Fibroblast of peridontal ligament (primary cell): Measurements from ENCODE around the gene RAD51B.
"Not testable (repeated sequence)": the region's sequence is repeated elsewhere in the genome, so short reads cannot be mapped to it uniquely, and the experiment has no call there.

Experiments used
- DNase-seq: peaks from one replicate; pipeline ENCODE4 v3.0.0-alpha.2; 2010; ENCODE audit errors: extremely low read depth

Gene RAD51B

DNA sequence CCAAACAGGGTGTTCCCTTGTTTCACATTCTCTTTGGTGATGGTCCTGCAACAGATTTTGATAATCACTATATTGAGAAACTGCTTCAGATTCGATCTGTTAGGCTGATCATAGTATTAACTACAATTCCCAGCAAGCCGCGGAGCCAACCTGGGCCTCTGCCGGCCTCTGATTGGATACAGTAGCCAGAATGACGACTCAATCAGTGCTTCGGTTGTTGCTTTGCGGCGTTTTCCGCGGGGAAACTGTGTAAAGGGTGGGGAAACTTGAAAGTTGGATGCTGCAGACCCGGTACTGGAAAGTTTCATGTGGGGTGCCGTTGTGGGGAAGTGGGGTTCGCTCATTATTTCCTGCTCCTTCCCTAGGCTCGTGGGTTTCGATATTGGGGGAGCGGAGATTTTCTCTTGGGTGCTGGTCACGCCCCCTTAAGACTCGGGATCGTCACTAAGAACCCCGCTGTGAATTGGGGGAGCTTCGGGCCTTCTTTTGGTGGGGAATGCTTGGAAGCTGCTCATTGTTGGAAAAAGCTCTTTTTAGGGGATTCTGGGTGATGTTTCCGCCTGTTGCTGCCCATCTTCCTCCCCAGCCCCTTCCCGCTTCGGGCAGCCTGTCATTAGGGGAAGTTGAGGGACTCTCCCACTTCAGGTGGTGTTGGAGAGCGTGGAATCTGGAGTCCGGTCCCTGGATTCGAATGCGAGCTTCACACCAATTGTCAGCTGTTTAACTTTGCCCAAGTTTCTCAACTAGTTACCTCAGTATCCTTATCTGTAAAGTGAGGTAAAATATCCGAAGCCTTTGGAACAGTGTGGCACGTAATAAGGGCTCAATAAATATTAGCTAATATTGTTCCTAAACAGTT, at the start of gene RAD51B:
RAD51B (plus strand) TSS at position 217 of the 859 bp plus-strand sequence.
- DNase-seq: peak; percentile 88

- DNase-seq: no peak
These were observed 45.7 kb upstream of the RAD51B start for GRCh38 chr14:67773844-67774377.

GRCh38 chr14:67776653-67777322, 42.8 kb upstream of the RAD51B start:
- no peak for DNase-seq

GRCh38 chr14:67778792-67779191, 40.8 kb upstream of the RAD51B start:
- no peak for DNase-seq

DNA sequence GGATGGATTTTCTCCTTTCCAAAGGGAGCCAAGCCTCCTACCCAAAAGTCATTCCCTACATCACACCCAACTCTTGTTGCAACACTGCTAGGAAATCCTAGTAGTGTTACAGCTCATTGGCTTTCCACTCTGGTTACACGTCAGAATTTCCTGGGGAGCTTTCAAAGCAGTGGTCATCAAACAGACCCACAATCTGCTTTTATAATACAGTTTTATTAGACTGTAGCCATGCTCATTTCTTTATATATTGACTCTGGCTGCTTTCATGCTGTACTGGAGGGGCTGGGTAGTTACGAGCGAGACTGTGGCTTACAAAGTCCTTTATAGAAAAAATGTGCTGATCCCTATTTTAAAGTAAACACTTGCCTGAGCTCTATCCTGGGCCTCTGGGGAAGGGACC, 37.5 kb upstream of the RAD51B start:
- no peak for DNase-seq

- no peak for DNase-seq
These were observed 35.2 kb upstream of the RAD51B start for GRCh38 chr14:67784244-67784823.

GRCh38 chr14:67785270-67786109, 34.1 kb upstream of the RAD51B start:
- DNase-seq: no peak

GRCh38 chr14:67787673-67788072, 31.9 kb upstream of the RAD51B start:
- DNase-seq: no peak

DNA sequence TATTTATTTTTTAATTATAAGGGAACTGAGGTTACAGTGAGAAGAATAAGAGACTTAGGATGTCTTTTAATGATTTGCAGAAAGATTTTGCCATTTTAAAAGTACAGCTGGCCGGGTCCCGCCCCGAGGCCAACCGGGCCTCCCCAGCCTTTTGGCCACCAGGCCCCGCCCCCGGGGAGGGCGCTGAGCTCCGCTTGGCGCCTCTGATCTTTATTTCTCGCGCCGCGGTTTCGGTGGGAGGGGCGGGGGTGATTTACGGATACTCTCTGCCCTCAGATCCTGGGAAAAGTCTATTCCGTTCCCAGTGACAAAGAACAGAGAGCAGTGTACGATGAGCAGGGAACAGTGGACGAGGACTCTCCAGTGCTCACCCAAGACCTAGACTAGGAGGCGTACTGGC, 20.8 kb upstream of the RAD51B start:
- DNase-seq: no peak

DNA sequence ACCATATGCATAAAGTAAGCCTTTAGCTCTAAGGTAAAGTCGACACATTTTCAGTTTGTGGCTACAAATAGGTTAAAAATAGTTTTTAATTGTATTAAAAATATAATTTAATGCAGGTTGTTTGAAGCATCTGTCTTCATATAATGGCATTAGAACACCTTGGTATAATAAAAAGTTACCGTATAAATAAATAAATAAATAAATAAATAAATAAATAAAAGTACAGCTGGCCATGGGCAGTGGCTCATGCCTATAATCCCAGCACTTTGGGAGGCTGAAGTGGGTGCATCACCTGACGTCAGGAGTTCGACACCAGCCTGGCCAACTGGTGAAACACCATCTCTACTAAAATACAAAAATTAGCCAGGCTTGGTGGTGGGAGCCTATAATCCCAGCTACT, 18.8 kb upstream of the RAD51B start:
- no peak for DNase-seq

DNA sequence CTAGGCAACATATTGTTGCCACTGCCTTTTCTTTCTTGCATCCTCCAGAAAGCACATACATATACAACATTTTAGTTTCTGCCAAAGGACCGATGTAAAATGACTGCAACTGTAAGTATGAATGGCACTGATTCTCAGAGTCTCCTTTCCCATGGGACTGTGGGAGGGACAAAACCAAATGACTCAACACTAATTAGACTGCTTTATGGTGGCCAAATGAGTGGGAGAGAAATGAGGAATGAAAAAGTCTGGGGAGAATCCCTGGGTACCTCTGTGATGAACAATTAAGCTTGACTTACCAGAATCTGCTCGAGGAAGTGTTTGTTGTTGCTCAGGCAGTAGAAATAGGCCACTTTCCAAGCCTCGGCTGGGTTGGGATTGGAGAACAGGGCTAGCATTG, 13.3 kb upstream of the RAD51B start:
- DNase-seq: peak; percentile 31

DNA sequence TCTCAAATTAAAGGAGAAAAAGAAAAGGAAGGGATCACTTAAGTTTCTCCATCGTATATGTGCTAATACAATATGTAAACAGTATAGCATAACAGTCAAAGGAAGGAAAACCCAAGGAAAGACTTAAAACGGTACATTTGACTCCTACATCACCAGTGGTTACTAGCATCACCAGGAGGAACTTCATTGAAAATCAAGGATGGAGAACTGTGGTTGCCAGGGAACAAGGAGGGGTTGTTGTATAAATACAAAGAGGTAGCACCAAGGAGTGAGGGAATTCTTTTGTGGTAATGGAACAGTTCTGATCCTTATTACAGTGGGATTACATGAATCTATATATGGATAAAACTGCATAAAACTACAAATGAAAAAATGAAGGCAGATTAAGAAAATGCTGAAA, 4.8 kb upstream of the RAD51B start:
- no peak for DNase-seq

DNA sequence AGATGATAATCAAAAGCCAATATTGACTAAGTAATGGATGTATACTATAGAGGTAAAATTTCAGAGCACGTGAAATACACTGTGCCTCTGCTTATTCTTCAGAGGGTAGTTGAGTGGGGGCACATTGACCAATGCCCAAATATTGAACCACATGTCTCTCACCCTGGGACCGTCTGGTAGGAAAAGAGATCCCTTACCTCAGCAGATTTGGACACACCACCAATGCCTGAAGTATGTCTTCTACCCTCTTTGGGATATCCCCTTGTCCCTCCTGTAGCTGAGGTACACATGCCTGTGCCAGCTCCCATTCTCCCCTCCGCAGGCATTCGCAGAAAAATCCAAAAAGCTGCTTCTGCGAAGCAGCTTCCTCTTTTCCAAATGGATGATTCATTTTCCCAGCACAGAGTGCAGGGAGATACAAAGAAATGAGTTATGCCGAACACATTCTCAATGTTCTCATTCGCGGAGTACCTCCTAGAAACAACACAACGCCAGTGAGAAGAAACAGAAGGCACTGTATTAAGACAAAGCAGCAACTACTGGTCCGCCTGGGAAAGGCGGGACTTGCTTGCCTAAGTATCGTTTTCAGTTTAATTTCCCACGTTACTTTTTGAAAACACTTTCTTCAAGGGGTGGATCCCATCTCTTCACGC, 3.9 kb upstream of the RAD51B start:
- DNase-seq: peak; percentile 57

GRCh38 chr14:67816326-67817002, 3.1 kb upstream of the RAD51B start, which contains the start of gene ZFYVE26:
ZFYVE26 (minus strand) TSS chr14:67816590; CDS start chr14:67815963, 627 bp downstream.
- peak; percentile 94 for DNase-seq

DNA sequence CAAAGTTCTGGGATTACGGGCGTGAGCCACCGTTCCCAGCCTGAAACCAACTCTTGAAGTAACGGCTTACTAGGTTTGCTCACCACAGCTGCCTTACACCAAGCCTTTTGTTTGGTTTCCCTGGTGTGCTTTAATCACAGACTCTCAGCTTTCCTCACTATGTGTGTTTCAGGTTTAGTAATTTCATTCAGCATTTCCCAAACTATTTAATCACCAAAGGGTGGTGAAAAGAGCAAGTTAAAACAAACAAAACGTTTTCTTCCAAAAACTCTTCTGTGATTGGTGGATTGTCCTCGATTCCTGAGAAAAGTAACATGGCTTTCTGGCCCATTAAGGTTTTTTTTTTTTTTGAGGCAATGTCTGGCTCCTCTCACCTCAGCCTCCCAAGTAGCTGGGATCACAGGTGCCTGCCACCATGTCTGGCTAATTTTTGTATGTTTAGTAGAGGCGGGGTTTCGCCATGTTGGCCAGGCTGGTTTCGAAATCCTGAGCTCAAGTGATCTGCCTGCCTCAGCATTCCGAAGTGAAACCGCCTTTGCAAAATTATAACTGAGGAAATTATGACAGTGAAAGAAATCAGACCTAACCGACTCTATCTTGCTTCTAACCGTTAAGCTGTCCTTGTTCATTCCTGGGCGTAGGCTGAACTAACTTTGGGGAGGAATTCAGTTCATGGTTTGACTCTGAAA, 1.7 kb upstream of the RAD51B start:
- DNase-seq: no peak

DNA sequence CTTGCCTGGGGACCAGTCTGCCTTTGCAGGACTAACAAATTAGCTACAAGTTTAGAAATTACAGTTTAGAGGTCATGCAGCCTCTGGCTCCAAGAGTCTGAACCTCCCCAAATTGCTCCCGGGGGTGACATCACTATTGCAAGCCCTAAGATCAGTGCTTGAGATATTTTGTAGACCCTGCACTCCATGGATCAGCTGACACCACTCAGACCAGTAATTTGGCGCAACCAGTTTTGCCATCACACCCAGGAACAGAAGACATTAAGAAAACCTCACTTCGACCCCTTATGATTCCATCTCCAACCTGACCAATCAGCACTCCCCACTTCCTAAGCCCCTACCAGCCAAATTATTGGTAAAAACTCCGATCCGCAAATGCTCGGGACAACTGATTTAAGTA, 1.1 kb upstream of the RAD51B start:
- DNase-seq: not testable (repeated sequence)

DNA sequence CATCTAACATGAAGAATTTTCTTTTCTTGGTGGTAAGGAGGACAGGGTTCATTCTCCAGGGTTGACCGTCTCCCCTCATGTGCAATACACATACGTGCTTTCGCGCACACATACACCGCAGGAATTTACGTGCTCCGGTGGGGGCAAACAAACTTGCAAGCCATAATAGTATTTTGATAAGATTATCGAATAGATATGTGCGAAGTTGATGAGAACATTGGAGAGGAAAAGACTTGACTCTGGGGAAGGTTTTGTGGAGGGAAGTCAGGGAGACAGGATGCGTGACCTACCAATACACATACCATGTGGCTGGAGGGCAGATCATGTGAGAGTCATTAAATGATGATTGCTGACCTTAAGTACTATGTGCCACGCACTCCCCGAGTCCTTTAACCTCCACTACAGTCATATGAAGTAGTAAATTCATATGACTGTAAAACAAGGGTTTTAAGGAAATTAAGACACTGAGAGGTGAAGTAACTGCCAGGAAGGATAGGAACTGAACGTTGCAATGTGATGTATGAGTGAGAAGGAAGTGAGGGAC, 921 bp downstream of the RAD51B start:
- peak; percentile 70 for DNase-seq

- DNase-seq: no peak
These were observed 1.5 kb downstream of the RAD51B start for GRCh38 chr14:67821121-67821520.

- no peak for DNase-seq
These were observed 11.5 kb downstream of the RAD51B start for GRCh38 chr14:67831113-67831512.

GRCh38 chr14:67833403-67833802, 13.8 kb downstream of the RAD51B start:
- no peak for DNase-seq
